ENCODE data around the gene FCER2. TPM values are rescaled to one million over a fixed set of nuclear protein-coding genes. Genes with fewer than 3 reads are reported as not detected.

The FCER2 gene
- total and polyA plus RNA-seq, 2 donors from 2014 or later, result 1.0 TPM; not detected in 1

DNA sequence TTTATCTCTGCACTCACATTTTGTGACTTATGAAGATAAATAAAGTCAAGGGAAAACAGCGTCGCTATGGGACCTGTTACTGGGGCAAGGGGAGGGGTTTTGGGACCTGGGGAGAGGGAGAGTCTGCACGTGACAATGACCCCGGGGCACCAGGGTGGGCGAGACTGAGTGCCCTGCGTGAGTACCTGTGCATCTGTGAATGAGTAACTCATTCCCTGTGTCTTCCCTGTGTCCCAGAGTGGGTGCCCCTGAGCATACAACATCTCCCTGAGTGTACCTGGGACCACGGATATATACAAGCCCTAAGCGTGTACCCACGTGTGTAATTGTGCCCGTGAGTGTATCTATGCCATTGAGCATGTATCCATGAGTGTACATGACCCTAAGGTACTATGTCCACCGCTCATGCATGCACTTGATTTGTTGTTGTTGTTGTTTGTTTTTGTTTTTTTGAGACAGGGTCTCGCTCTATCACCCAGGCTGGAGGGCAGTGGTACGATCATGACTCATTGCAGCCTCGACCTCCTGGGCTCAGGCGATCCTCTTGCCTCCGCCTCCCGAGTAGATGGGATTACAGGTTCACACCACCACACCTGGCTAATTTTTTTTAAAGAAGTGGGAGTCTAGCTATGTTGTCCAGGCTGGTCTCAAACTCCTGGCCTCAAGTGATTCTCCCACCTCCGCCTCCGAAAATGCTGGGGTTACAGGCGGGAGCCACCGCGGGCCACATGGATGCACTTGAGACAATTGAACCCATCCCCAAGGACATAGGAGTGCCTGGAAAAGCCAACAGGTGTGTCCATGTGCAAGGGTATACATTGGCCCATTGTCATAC, 21.9 kb downstream of the FCER2 start:
- H3K4me3 ChIP-seq (ENCODE audit: low read length in 3 of 3), result peak overlapping the region; percentile 16 to 87 (median 61)
- peak overlapping the region in 1 of 3 donors; percentile 92 for H3K9ac ChIP-seq (ENCODE audit: low read length in 3 of 3)
- FAIRE-seq (no peak), DNase-seq (no peak)
- no peaks in the 10 kb centered on the region for H3K27me3 ChIP-seq (ENCODE audit: control insufficient read depth, insufficient read depth, low read length)
- peaks cover 0 to 8% (median 0%) of the 10 kb centered on the region in 3 donors for H3K4me1 ChIP-seq (ENCODE audit: control insufficient read depth in 2 of 3, insufficient read depth in 2 of 3, low read depth in 1 of 3, low read length in 3 of 3)
- no peak overlapping the region for H3K27ac ChIP-seq (ENCODE audit: low read depth in 2 of 2, low read length in 2 of 2)
- intact Hi-C loops (cut with DNase I), result no loop called here
- H3K9me3 ChIP-seq (ENCODE audit: control insufficient read depth in 2 of 3, insufficient read depth in 1 of 3, low read length in 3 of 3), result no peaks in the 10 kb centered on the region
- TF ChIP-seq, protein P1, sequence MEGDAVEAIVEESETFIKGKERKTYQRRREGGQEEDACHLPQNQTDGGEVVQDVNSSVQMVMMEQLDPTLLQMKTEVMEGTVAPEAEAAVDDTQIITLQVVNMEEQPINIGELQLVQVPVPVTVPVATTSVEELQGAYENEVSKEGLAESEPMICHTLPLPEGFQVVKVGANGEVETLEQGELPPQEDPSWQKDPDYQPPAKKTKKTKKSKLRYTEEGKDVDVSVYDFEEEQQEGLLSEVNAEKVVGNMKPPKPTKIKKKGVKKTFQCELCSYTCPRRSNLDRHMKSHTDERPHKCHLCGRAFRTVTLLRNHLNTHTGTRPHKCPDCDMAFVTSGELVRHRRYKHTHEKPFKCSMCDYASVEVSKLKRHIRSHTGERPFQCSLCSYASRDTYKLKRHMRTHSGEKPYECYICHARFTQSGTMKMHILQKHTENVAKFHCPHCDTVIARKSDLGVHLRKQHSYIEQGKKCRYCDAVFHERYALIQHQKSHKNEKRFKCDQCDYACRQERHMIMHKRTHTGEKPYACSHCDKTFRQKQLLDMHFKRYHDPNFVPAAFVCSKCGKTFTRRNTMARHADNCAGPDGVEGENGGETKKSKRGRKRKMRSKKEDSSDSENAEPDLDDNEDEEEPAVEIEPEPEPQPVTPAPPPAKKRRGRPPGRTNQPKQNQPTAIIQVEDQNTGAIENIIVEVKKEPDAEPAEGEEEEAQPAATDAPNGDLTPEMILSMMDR (IDR thresholded peaks at IDR 0.05; ENCODE audit: borderline replicate concordance, extremely low read depth, insufficient read depth), result no peak
- H3K36me3 ChIP-seq (ENCODE audit: control insufficient read depth in 2 of 3, insufficient read depth in 3 of 3, low read length in 3 of 3), result no peaks in the 10 kb centered on the region

DNA sequence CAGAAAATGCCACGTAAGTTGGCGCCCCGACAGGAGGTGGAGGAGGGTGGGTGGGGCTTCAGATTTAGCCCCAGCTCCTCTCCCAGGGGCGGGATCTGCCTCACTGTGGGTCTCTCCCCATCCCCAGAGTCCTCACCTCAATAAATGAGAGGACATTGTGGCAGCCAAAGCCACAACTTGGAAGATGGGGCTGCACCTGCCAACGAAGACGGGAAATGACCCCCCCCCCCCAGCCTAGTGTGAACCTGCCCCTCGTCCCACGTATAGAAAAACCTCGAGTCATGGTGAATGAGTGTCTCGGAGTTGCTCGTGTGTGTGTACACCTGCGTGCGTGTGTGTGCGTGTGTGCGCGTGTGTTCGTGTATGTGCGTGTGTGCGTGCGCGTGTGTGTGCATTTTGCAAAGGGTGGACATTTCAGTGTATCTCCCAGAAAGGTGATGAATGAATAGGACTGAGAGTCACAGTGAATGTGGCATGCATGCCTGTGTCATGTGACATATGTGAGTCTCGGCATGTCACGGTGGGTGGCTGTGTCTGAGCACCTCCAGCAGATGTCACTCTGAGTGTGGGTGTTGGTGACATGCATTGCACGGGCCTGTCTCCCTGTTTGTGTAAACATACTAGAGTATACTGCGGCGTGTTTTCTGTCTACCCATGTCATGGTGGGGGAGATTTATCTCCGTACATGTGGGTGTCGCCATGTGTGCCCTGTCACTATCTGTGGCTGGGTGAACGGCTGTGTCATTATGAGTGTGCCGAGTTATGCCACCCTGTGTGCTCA, 22.8 kb downstream of the FCER2 start:
- no peak overlapping the region for H3K27ac ChIP-seq (ENCODE audit: low read depth in 2 of 2, low read length in 2 of 2)
- H3K4me3 ChIP-seq (ENCODE audit: low read length in 3 of 3), result no peak overlapping the region
- intact Hi-C loops (cut with DNase I), result no loop called here

DNA sequence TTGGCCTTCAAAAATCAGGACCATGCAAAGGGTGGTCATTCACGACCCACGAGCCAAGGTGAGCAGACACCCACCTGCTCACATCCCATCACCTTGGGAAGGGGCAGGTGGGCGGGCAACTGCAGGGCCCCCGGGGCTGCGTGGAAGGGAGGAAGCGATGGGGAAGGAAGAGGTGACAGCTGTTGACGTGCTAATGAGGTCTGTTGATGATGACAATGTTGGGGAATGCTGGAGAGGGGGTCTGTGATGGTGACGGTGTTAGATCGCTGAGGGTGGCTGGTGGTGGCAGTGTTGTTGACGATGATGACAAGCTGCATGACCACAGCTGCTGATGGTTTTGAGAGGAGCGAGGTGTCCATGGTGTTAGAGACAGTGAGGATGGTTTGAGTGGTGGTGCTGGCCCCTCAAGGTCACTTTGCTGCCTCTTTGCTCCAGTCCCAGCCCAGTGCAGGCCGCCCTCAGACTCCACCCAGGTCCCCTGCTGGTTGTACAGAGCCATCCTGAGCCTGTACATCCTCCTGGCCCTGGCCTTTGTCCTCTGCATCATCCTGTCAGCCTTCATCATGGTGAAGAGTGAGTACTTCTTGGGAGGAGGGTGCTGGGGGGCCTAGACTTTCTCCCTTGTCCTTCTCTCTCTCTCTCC, 24.1 kb downstream of the FCER2 start:
- intact Hi-C loops (cut with DNase I), result no loop called here
- TF ChIP-seq, protein P1 (IDR thresholded peaks at IDR 0.05; ENCODE audit: borderline replicate concordance, extremely low read depth, insufficient read depth), result no peak
- no peaks in the 10 kb centered on the region for H3K27me3 ChIP-seq (ENCODE audit: control insufficient read depth, insufficient read depth, low read length)
- DNase-seq (no peak), FAIRE-seq (no peak)
- H3K9ac ChIP-seq (ENCODE audit: low read length in 3 of 3), result no peak overlapping the region
- H3K36me3 ChIP-seq (ENCODE audit: control insufficient read depth in 2 of 3, insufficient read depth in 3 of 3, low read length in 3 of 3), result no peaks in the 10 kb centered on the region
- no peak overlapping the region for H3K4me3 ChIP-seq (ENCODE audit: low read length in 3 of 3)
- H3K9me3 ChIP-seq (ENCODE audit: control insufficient read depth in 2 of 3, insufficient read depth in 1 of 3, low read length in 3 of 3), result peaks cover 0 to 4% (median 0%) of the 10 kb centered on the region in 3 donors
- H3K27ac ChIP-seq (ENCODE audit: low read depth in 2 of 2, low read length in 2 of 2), result no peak overlapping the region
- peaks cover 0 to 8% (median 0%) of the 10 kb centered on the region in 3 donors for H3K4me1 ChIP-seq (ENCODE audit: control insufficient read depth in 2 of 3, insufficient read depth in 2 of 3, low read depth in 1 of 3, low read length in 3 of 3)

More for the DNA sequence above, 22.8 kb downstream of the FCER2 start:
- DNase-seq (peak in 3 of 5 donors; percentile 29 to 53 (median 31)), FAIRE-seq (no peak)
- Histone ChIP-seq H3K9ac (ENCODE audit: low read length in 3 of 3) (no peak overlapping the region), H3K4me1 (ENCODE audit: control insufficient read depth in 2 of 3, insufficient read depth in 2 of 3, low read depth in 1 of 3, low read length in 3 of 3) (peaks cover 0 to 8% (median 0%) of the 10 kb centered on the region in 3 donors), H3K9me3 (ENCODE audit: control insufficient read depth in 2 of 3, insufficient read depth in 1 of 3, low read length in 3 of 3) (peaks cover 0 to 2% (median 0%) of the 10 kb centered on the region in 3 donors), H3K36me3 (ENCODE audit: control insufficient read depth in 2 of 3, insufficient read depth in 3 of 3, low read length in 3 of 3) (no peaks in the 10 kb centered on the region), H3K27me3 (ENCODE audit: control insufficient read depth, insufficient read depth, low read length) (no peaks in the 10 kb centered on the region)
- TF ChIP-seq, protein P1 (IDR thresholded peaks at IDR 0.05; ENCODE audit: borderline replicate concordance, extremely low read depth, insufficient read depth), result peak; percentile 14
